HG02870 (cell line): ENCODE data around the gene HOXD12.

ENCODE experiments used
- ATAC-seq: cut with Tn5 transposase; IDR thresholded peaks from one replicate; pipeline ENCODE4 v1.9.1; 2021; ENCODE audit warnings: mild to moderate bottlenecking, moderate library complexity; ENCODE audit not compliant: unreplicated experiment

HOXD12 gene

GRCh38 chr2:176118601-176119339 lies 19.2 kb downstream of the HOXD12 start:
- ATAC-seq, result no peak

- no peak for ATAC-seq
Measured at GRCh38 chr2:176120364-176121189, 21.0 kb downstream of the HOXD12 start.

GRCh38 chr2:176121190-176122051 lies 21.8 kb downstream of the HOXD12 start:
- no peak for ATAC-seq

- no peak for ATAC-seq
Measured at GRCh38 chr2:176122052-176122682, 22.6 kb downstream of the HOXD12 start.

- ATAC-seq, result no peak
Measured at GRCh38 chr2:176122683-176123410, 23.3 kb downstream of the HOXD12 start, which contains the start of gene HOXD9. TSS of gene HOXD9 (plus strand) at chr2:176122719. CDS start at chr2:176122769, 50 bp downstream.

GRCh38 chr2:176123411-176124109 lies 24.0 kb downstream of the HOXD12 start:
- no peak for ATAC-seq

GRCh38 chr2:176124110-176124946 lies 24.7 kb downstream of the HOXD12 start:
- ATAC-seq, result no peak

GRCh38 chr2:176124947-176125771 lies 25.6 kb downstream of the HOXD12 start:
- ATAC-seq, result no peak

GRCh38 chr2:176125772-176126054 lies 26.1 kb downstream of the HOXD12 start:
- no peak for ATAC-seq

GRCh38 chr2:176126929-176127773 lies 27.6 kb downstream of the HOXD12 start:
- no peak for ATAC-seq

- no peak for ATAC-seq
Measured at GRCh38 chr2:176127774-176128072, 28.1 kb downstream of the HOXD12 start.

GRCh38 chr2:176128172-176128981 lies 28.8 kb downstream of the HOXD12 start:
- ATAC-seq, result no peak

GRCh38 chr2:176128982-176129796 lies 29.6 kb downstream of the HOXD12 start, which contains the start of gene HOXD8:
TSS of gene HOXD8 (plus strand) at chr2:176129705. CDS start at chr2:176130367, 662 bp downstream.
- ATAC-seq, result no peak

- no peak for ATAC-seq
Measured at GRCh38 chr2:176129813-176130146, 30.2 kb downstream of the HOXD12 start.

GRCh38 chr2:176130147-176130956 lies 30.8 kb downstream of the HOXD12 start:
- no peak for ATAC-seq
